DND-41 (cell line): ENCODE results near the gene UTY.

Source experiments
- ATAC-seq: fragments of 200-7000 bp; cut with Tn5 transposase; 3 replicates; pipeline ENCODE4 v1.9.1; 2021; ENCODE audit warnings: low read depth; ENCODE audit not compliant: insufficient read depth
- DNase-seq: peaks from one replicate; pipeline ENCODE4 v3.0.0-alpha.2; 2020
- H2AFZ ChIP-seq: 2 replicates; pipeline ENCODE4 v1.6.0; 2012; ENCODE audit warnings: low read depth, low read length
- H3K27ac ChIP-seq: 2 replicates; pipeline ENCODE4 v1.5.1; 2012; ENCODE audit warnings: low read length, inconsistent platforms
- H3K27me3 ChIP-seq: fragments of 200-600 bp; sonication (generic); 2 replicates; pipeline ENCODE4 v1.6.0; 2012; ENCODE audit warnings: low read length, mild to moderate bottlenecking, inconsistent platforms; ENCODE audit not compliant: insufficient read depth, poor library complexity
- H3K36me3 ChIP-seq: 2 replicates; pipeline ENCODE4 v1.5.1; 2012; ENCODE audit warnings: low read length, inconsistent platforms; ENCODE audit not compliant: insufficient read depth
- H3K4me1 ChIP-seq: 2 replicates; pipeline ENCODE4 v1.5.1; 2012; ENCODE audit warnings: mild to moderate bottlenecking, low read length; ENCODE audit not compliant: insufficient read depth
- H3K4me2 ChIP-seq: 2 replicates; pipeline ENCODE4 v1.6.0; 2012; ENCODE audit warnings: mild to moderate bottlenecking, moderate library complexity, low read length, inconsistent platforms; ENCODE audit not compliant: insufficient read depth
- H3K4me3 ChIP-seq, 2 experiments: fragments of 200-600 bp in 1 of 2; shearing (Covaris generic) in 1 of 2; 2 replicates each; pipeline ENCODE4 v1.5.1; 2012 to 2016; ENCODE audit warnings: inconsistent platforms in 2 of 2, low read length in 2 of 2, mild to moderate bottlenecking in 2 of 2, low read depth in 1 of 2, moderate library complexity in 1 of 2
- H3K79me2 ChIP-seq: 2 replicates; pipeline ENCODE4 v1.6.0; 2012; ENCODE audit warnings: low read length, inconsistent platforms; ENCODE audit not compliant: insufficient read depth
- H3K9ac ChIP-seq: 2 replicates; pipeline ENCODE4 v1.6.0; 2012; ENCODE audit warnings: low read depth, mild to moderate bottlenecking, inconsistent platforms, low read length, moderate library complexity
- H3K9me3 ChIP-seq: 2 replicates; pipeline ENCODE4 v1.5.1; 2012; ENCODE audit warnings: low read length, moderate library complexity, mild to moderate bottlenecking, inconsistent platforms; ENCODE audit not compliant: insufficient read depth, severe bottlenecking
- H4K20me1 ChIP-seq: 2 replicates; pipeline ENCODE4 v1.6.0; 2012; ENCODE audit warnings: low read length; ENCODE audit not compliant: insufficient read depth
- CTCF ChIP-seq: IDR thresholded peaks from 2 replicates; pipeline ENCODE4 v1.5.1; 2012; ENCODE audit warnings: borderline replicate concordance, low read length, moderate library complexity, mild to moderate bottlenecking; ENCODE audit not compliant: poor library complexity, severe bottlenecking; ENCODE audit errors: extremely low read depth
- EZH2 ChIP-seq: IDR thresholded peaks from 3 replicates; pipeline ENCODE4 v1.6.1; 2012; ENCODE audit warnings: borderline replicate concordance, low read depth, mild to moderate bottlenecking, moderate library complexity, low read length, inconsistent platforms; ENCODE audit not compliant: severe bottlenecking

Gene UTY

GRCh38 chrY:13479828-13480227 lies at the start of gene UTY:
Gene UTY, minus strand, starts transcription at chrY:13480033. Its CDS starts 368 bp downstream, at chrY:13479665.
- H4K20me1 ChIP-seq: 0 out of 2 replicates have a peak, but pooled peaks cover 4% of the 10 kb centered on the region
- H3K36me3 ChIP-seq: peaks cover 21% of the 10 kb centered on the region
- H3K79me2 ChIP-seq: peaks cover 50% of the 10 kb centered on the region
- H3K27me3 ChIP-seq: no peaks in the 10 kb centered on the region
- H3K27ac ChIP-seq: peak within 1 kb of the TSS; percentile 94
- peak within 1 kb of the TSS; percentile 83 for H3K9ac ChIP-seq
- peak; percentile 96 for ATAC-seq
- no peak for TF ChIP-seq CTCF
- TF ChIP-seq EZH2: no peak
- H3K4me3 ChIP-seq: peak within 1 kb of the TSS; percentile 43 to 71; a peak in 3 of 4 replicates
- peak within 1 kb of the TSS; percentile 64 for H3K4me2 ChIP-seq
- peak within 1 kb of the TSS; percentile 82 for H2AFZ ChIP-seq
- H3K9me3 ChIP-seq: no peaks in the 10 kb centered on the region
- peaks cover 22% of the 10 kb centered on the region for H3K4me1 ChIP-seq
- peak; percentile 78 for DNase-seq

GRCh38 chrY:13520474-13520873 lies 40.6 kb upstream of the UTY start:
- Histone ChIP-seq H3K9me3 (no peaks in the 10 kb centered on the region), H3K9ac (no peak overlapping the region), H3K79me2 (no peaks in the 10 kb centered on the region), H3K27me3 (no peaks in the 10 kb centered on the region), H3K27ac (no peak overlapping the region), H4K20me1 (no peaks in the 10 kb centered on the region), H3K36me3 (no peaks in the 10 kb centered on the region), H3K4me1 (no peaks in the 10 kb centered on the region), H2AFZ (no peak overlapping the region), H3K4me3 (no peak overlapping the region), H3K4me2 (no peak overlapping the region)
- DNase-seq (no peak), ATAC-seq (no peak)
- no peak for TF ChIP-seq CTCF
- TF ChIP-seq EZH2: no peak

- Histone ChIP-seq H3K36me3 (no peaks in the 10 kb centered on the region), H3K79me2 (no peaks in the 10 kb centered on the region), H3K4me3 (no peak overlapping the region), H3K27me3 (no peaks in the 10 kb centered on the region), H3K4me2 (no peak overlapping the region), H3K9ac (no peak overlapping the region), H2AFZ (no peak overlapping the region), H3K27ac (no peak overlapping the region), H3K4me1 (no peaks in the 10 kb centered on the region), H3K9me3 (no peaks in the 10 kb centered on the region), H4K20me1 (no peaks in the 10 kb centered on the region)
- TF ChIP-seq EZH2 (no peak), CTCF (peak; percentile 24)
- ATAC-seq (no peak), DNase-seq (no peak)
These were observed 21.4 kb upstream of the UTY start for GRCh38 chrY:13501215-13501614.

- Histone ChIP-seq H3K9me3 (no peaks in the 10 kb centered on the region), H3K4me2 (no peak overlapping the region), H3K9ac (no peak overlapping the region), H2AFZ (no peak overlapping the region), H4K20me1 (no peaks in the 10 kb centered on the region), H3K79me2 (no peaks in the 10 kb centered on the region), H3K36me3 (no peaks in the 10 kb centered on the region), H3K27me3 (no peaks in the 10 kb centered on the region), H3K27ac (no peak overlapping the region), H3K4me1 (no peaks in the 10 kb centered on the region; the same call in 1 of the 2 replicates), H3K4me3 (no peak overlapping the region)
- ATAC-seq: no peak
- TF ChIP-seq CTCF: no peak
- no peak for TF ChIP-seq EZH2
- no peak for DNase-seq
These were observed 13.9 kb upstream of the UTY start for GRCh38 chrY:13493737-13494136.
